HG03280 (cell line): Measurements from ENCODE around the gene NRTN.
"Not testable (repeated sequence)": the region's sequence is repeated elsewhere in the genome, so short reads cannot be mapped to it uniquely, and the experiment has no call there.

Experiments
- ATAC-seq: cut with Tn5 transposase; IDR thresholded peaks from one replicate; pipeline ENCODE4 v1.9.1; 2021; ENCODE audit warnings: mild to moderate bottlenecking, moderate library complexity; ENCODE audit not compliant: unreplicated experiment

NRTN gene

DNA sequence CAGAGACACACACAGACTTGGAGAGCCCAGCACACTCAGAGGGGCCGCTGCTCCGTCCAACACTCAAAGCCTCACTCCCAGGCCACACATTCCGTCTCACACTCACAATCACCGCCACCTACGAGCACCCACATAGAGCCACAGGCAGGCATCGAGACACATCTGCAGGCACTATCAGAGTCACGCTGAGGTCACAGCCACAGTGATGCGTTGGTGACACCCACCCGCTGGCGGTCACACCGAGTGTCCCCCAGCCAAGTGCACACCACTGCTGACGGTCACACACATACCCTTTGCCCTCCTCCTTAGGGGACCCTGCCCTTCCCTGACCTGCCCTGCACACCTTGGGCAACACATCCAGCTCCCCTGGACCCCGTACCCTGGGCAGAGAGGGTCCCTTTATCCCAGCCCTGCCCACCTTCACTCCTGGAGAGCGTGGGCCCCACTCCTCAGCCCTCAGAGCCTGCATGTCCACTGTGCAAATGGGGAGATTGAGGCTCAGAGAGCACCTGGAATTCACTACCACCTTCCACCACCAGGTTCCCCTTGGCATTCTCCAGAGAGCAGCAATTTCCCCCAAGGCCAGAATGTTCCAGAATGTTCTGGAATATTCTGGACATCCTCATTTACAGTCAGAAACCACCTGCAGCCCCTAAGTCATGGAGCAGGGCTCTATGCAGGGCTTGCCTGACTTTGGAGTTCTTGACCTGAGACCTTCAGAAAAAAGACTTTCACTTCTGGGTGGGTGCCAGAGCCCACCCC is 60.0 kb downstream of the NRTN start:
- ATAC-seq: no peak

DNA sequence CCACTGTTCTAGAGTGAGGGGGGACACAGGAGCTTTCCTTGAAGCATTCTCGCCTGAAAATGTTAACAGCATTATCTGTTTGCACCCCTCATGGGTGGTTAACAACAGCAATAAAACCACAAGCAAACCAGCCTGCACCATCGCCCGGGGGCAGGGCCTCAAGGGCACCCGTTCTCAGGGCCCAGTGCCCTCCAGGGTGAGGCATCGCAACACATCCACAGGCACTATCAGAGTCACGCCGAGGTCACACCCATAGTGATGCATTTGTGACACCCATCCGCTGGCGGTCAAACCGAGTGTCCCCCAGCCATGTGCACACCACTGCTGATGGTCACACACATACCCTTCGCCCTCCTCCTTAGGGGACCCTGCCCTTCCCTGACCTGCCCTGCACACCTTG is 60.9 kb downstream of the NRTN start:
- ATAC-seq: no peak

DNA sequence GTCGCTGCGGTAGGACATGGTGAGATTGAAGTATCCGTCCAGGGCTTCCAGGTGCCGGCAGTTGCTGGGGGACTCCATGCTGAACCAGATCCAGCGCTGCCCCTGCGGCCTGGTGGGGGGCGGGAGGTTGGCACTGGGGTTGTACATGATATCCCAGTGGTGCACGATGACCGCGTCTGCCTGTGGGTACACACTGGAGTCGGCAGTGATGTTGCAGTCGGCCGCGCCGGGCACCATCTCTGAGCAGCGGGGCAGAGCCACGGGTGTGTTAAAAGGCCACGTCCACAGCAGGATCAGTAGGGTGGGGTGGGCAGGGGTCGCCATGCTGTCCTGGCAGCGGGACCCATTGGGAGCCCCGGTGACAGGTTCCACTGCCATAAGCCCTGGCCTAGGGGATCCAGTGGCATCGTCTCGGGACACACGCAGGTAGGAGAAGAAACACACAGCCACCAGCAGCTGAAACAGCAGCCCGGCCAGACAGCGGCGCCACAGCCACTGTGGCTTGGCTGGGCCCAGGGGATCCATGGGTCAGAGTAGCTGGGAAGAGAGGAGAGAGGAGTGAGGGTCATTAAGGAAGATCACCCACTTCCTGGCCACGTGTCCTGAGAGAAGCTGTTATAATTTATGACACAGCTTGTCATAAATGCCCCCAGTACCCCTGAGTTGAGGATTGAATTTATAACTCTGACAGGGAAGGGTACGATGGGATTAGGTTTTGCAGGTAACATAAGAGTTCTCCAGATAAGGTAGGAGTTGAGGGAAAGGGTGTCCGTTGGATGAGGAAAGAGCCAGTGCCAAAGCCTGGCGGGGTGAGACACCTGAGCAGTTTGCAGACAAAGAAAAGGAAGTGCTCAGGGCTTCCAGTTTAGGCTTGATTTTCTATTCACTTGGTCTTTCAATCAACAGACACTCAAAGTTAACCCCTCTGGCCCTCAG is 62.6 kb downstream of the NRTN start:
- no peak for ATAC-seq

DNA sequence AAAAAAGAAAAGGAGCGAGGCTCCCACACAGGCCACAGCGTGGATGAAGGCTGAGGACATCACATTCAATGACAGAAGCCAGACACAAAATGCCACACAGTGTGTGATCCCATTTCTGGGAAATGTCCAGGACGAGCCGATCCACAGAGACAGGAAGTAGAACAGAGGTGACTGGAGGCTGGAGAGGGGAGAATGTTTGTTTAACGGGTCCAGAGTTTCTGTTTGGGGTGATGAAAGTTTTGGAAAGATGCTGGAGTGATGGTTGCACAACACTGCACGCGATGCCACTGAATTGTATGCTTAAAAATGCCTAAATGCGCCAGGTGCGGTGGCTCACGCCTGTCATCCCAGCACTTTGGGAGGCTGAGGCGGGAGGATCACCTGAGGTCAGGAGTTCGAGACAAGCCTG is 66.1 kb downstream of the NRTN start:
- no peak for ATAC-seq

DNA sequence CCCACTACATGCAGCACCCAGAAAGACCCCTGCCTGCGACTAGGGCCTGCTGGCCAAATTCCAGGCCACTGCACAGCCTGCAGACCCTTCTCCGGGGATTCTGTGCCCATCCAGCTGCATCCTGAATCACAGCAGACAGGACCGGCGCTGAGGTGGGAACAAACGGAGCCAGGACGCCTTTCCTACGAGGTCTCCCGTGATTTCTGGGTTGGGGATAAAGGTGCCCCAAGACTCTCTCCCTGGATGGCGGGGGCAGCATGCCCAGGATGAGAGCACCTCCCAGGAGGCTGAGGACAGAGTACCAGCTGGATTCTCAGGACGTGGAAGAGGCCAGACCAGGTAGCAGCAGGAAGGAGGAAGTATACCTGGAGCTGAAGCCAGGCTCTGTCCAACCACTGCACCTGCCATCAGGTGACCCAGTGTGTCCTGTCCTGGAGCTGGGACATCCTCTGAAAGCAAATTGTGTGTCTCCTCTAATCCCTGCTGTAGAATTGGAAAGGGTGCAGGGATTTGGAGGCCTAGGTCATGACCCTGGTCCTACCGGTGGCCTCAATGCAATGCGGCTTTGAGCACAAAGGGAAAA is 68.8 kb downstream of the NRTN start:
- ATAC-seq: no peak

DNA sequence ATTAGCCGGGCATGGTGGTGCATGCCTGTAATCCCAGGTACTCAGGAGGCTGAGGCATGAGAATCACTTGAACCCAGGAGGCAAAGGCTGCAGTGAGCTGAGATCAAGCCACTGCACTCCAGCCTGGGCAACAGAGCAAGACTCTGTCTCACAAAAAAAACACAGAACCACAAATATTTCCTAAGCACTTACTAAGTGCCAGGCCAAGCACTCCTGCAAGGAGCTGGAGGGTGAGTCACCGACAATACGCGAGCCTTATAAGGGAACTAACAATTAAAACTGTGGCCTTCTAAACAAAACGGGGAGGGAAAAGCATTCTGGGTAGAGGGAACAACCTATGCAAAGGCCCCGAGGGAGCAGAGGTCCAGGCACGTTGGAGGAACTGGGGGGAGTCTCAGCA is 69.6 kb downstream of the NRTN start:
- not testable (repeated sequence) for ATAC-seq

DNA sequence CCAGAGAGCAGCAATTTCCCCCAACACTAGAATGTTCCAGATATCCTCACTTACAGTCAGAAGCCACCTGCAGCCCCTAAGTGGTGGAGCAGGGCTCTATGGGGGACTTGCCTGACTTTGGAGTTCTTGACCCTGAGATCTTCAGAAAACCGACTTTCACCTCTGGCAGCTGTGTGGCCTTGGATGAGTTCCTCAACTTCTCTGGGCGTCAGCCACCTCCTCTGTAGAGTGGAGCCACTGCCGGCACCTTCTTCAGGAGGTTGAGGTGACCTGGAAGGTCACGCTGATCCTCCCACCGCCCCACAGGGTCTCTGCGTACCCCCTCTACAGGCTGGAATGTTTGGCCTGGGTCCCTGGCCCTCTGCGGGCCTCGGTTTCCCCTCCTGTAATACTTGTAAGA is 72.6 kb downstream of the NRTN start:
- ATAC-seq: no peak

DNA sequence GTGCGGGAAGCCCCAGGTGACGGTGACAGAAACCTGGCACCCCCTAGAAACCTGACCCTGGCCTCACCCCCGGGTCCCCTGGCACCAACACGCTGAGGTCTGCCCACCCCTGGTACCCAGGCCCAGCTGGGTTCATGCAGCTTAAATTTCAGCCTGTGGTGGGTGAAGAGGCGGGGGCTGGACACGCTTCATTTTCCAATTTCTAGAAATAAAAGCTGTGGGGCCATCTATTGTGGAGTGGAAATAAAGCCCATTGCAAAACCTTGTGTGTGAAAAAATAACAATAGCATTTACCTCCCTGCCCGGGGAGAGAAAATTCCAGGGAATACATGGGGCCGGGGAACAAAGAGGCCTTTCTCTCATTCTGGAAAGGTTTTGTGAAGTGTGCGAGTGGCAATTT is 73.0 kb downstream of the NRTN start:
- no peak for ATAC-seq
